CD4-positive, alpha-beta memory T cell (primary cell): Measurements from ENCODE around the gene CAPN3. TPM values are rescaled to one million over a fixed set of nuclear protein-coding genes. Genes with fewer than 3 reads are reported as not detected.

Experiments
- CTCF ChIA-PET: fragments of 350-600 bp; sonication (Branson Sonifier 250); formaldehyde crosslinking; loops from one replicate; lab custom pipeline; 2021; ENCODE audit warnings: inconsistent platforms; ENCODE audit not compliant: partially characterized antibody; lab: Charles Lee
- POLR2A ChIA-PET: fragments of 350-600 bp; sonication (Branson Sonifier 250); formaldehyde crosslinking; loops from one replicate; lab custom pipeline; 2021; ENCODE audit not compliant: partially characterized antibody; lab: Charles Lee
- DNase-seq, 5 donors: peaks; one replicate each; pipeline versions ENCODE4 v3.0.0 to v3.0.0-alpha.2; 2020 to 2022; ENCODE audit warnings: mixed read lengths in 1 of 5
- H3K27ac ChIP-seq: one replicate; pipeline ENCODE4 v1.7.0; 2013; ENCODE audit warnings: low read depth, low read length
- H3K27me3 ChIP-seq: 2 replicates; pipeline ENCODE4 v1.7.0; 2013; ENCODE audit warnings: mild to moderate bottlenecking, low read length, moderate library complexity; ENCODE audit not compliant: insufficient read depth
- H3K36me3 ChIP-seq: 2 replicates; pipeline ENCODE4 v1.7.0; 2013; ENCODE audit warnings: mild to moderate bottlenecking, low read length, moderate library complexity; ENCODE audit not compliant: insufficient read depth
- H3K4me1 ChIP-seq: 2 replicates; pipeline ENCODE4 v1.7.0; 2013; ENCODE audit warnings: mild to moderate bottlenecking, low read length, moderate library complexity; ENCODE audit not compliant: insufficient read depth
- H3K4me3 ChIP-seq, 2 donors: one replicate each; pipeline ENCODE4 v1.7.0; 2013; ENCODE audit warnings: low read length in 2 of 2, mild to moderate bottlenecking in 1 of 2
- H3K9me3 ChIP-seq, 2 donors: one replicate each; pipeline ENCODE4 v1.7.0; 2013; ENCODE audit warnings: low read length in 2 of 2, control low read depth in 1 of 2; ENCODE audit not compliant: control insufficient read depth in 1 of 2
- H3K27ac Mint-ChIP-seq, 7 donors: one replicate each; pipeline ENCODE4 v1.8.0; 2020 to 2021; ENCODE audit warnings: mixed read lengths in 7 of 7, mild to moderate bottlenecking in 6 of 7, inconsistent platforms in 3 of 7, moderate library complexity in 3 of 7
- H3K27me3 Mint-ChIP-seq, 2 donors: one replicate each; pipeline ENCODE4 v1.8.0; 2020 to 2021; ENCODE audit warnings: mixed read lengths in 2 of 2
- H3K36me3 Mint-ChIP-seq, 2 donors: one replicate each; pipeline ENCODE4 v1.8.0; 2020 to 2021; ENCODE audit warnings: mixed read lengths in 2 of 2, inconsistent platforms in 1 of 2, mild to moderate bottlenecking in 1 of 2
- H3K4me1 Mint-ChIP-seq, 4 donors: one replicate each; pipeline ENCODE4 v1.8.0; 2020 to 2021; ENCODE audit warnings: mixed read lengths in 4 of 4, mild to moderate bottlenecking in 1 of 4
- H3K4me3 Mint-ChIP-seq, 8 donors: one replicate each; pipeline ENCODE4 v1.8.0; 2020 to 2021; ENCODE audit warnings: mixed read lengths in 8 of 8, mild to moderate bottlenecking in 7 of 8, moderate library complexity in 6 of 8, inconsistent platforms in 3 of 8
- H3K9me3 Mint-ChIP-seq, 8 donors: one replicate each; pipeline ENCODE4 v1.8.0; 2020 to 2021; ENCODE audit warnings: mixed read lengths in 8 of 8, mild to moderate bottlenecking in 5 of 8, inconsistent platforms in 3 of 8, moderate library complexity in 1 of 8
- intact Hi-C: fragments of 100-400 bp; cut with micrococcal nuclease; formaldehyde crosslinking; loops from one replicate; pipeline ENCODE4 v1.15.1; 2023
- polyA plus RNA-seq, 2 donors: library from polyadenylated mRNA; unstranded; fragments of 300-500 nt; fragmentation: Illumina TruSeq; gene quantifications; one replicate each; pipeline ENCODE4 v1.2.3, GENCODE V29; 2021
- total RNA-seq, 2 experiments: library from RNA; stranded (reverse); gene quantifications; one replicate each; pipeline ENCODE4 v1.2.3, GENCODE V29; 2021

Gene CAPN3
- total and polyA plus RNA-seq, 4 experiments from 2014 or later = 1.0 to 25.0 (median 10.7) TPM

DNA sequence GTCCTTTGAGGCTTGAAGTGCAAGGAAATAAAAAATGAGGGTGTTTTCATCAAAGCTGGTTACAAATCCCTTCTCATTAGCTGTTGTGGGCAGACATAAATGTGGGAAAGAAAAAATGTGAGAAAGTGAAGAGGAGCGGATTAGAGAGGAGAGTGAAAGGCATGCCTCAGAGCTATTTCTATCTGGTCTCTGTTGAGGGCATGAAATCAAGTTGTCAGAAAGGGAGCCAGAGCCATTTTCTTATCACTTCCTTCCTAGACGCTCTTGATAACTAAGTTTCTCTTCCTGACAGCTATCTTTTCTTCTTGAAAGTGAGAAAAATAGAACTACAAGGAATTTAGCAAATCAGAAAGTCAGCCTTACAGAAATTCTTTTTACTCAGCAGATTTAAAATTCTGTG lies 20.8 kb upstream of the CAPN3 start:
- intact Hi-C loops = no loop called here
- ChIA-PET CTCF (no interaction called here), POLR2A (no interaction called here)
- Histone ChIP-seq H3K36me3 (peaks cover 4% of the 10 kb centered on the region), H3K27ac (no peak overlapping the region), H3K9me3 (peaks cover 0 to 6% of the 10 kb centered on the region in 2 donors), H3K4me3 (no peak overlapping the region), H3K27me3 (no peaks in the 10 kb centered on the region), H3K4me1 (no peaks in the 10 kb centered on the region)
- Mint-ChIP-seq H3K27me3 (no peaks in the 10 kb centered on the region), H3K9me3 (peaks cover 4 to 27% (median 17%) of the 10 kb centered on the region in 8 donors), H3K4me1 (no peaks in the 10 kb centered on the region), H3K27ac (peak overlapping the region in 1 of 7 donors; percentile 37), H3K36me3 (peaks cover 29 to 31% of the 10 kb centered on the region in 2 donors), H3K4me3 (no peak overlapping the region)
- DNase-seq = no peak

DNA sequence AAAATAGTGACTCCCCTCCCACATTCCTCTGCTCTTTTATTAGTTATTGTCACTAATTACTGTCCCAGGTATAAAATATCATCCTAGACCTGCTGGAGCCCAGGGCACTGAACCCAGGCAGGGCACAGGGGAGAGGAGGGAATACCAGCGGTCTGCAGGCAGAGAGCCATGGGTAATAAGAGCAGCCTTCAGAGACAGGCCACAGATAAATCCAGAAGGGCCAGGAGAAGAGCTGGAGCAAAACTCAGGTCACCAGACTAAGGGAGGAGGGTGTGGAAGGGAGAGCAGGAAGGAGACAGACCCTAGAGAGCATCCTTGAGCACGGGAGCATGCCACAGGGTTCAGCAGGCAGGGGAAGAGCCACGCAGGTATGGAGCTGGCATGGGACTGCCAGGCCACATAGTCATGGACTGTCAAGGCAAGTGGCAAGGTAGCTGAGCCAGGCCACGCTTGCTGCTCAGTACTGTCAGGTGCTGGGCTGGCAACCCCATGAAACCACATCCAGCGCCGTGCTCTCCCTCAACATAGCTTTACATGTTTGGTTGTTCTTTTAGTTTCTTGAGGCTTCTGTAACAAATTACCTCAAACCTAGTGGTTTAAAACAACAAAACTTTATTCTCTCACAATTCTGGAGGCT lies 15.6 kb upstream of the CAPN3 start:
- no peak overlapping the region for H3K27ac ChIP-seq
- ChIA-PET POLR2A (no interaction called here), CTCF (no interaction called here)
- H3K9me3 ChIP-seq = no peaks in the 10 kb centered on the region
- no peak for DNase-seq
- peaks cover 9% of the 10 kb centered on the region for H3K36me3 ChIP-seq
- H3K27me3 ChIP-seq = no peaks in the 10 kb centered on the region
- no peaks in the 10 kb centered on the region for H3K27me3 Mint-ChIP-seq
- H3K4me1 ChIP-seq = no peaks in the 10 kb centered on the region
- peaks cover 46 to 50% of the 10 kb centered on the region in 2 donors for H3K36me3 Mint-ChIP-seq
- H3K4me3 Mint-ChIP-seq = no peak overlapping the region
- peaks cover 0 to 1% (median 0%) of the 10 kb centered on the region in 4 donors for H3K4me1 Mint-ChIP-seq
- no peaks in the 10 kb centered on the region for H3K9me3 Mint-ChIP-seq
- H3K4me3 ChIP-seq = no peak overlapping the region
- intact Hi-C loops = no loop called here
- peak overlapping the region in 2 of 7 donors; percentile 63 to 85 for H3K27ac Mint-ChIP-seq

DNA sequence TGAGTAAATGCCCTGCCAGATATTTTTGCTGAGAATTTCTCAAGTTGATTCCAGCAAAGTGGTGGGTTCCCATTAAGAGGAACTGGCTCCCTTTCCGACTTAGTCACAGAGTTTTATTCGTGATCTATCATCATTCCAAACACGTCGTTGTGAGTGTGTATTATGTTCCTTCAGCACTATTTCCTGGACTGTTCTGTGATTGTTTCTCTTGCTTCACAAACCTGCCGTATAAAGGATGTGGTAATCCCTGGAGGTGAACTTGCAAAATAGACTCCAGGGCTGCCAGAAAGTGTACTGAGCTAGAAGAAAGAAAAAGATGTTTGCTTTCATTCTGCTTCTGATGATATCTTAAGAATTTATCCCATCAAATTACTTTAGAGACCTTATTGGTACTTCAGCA lies 14.5 kb upstream of the CAPN3 start:
- no peak overlapping the region for H3K4me3 ChIP-seq
- ChIA-PET CTCF (no interaction called here), POLR2A (no interaction called here)
- no peak overlapping the region for H3K27ac ChIP-seq
- H3K9me3 ChIP-seq = no peaks in the 10 kb centered on the region
- Mint-ChIP-seq H3K9me3 (no peaks in the 10 kb centered on the region), H3K4me1 (peaks cover 0 to 1% (median 0%) of the 10 kb centered on the region in 4 donors), H3K36me3 (peaks cover 51 to 55% of the 10 kb centered on the region in 2 donors), H3K4me3 (no peak overlapping the region), H3K27me3 (no peaks in the 10 kb centered on the region), H3K27ac (no peak overlapping the region)
- H3K27me3 ChIP-seq = no peaks in the 10 kb centered on the region
- intact Hi-C loops = no loop called here
- H3K4me1 ChIP-seq = no peaks in the 10 kb centered on the region
- H3K36me3 ChIP-seq = peaks cover 9% of the 10 kb centered on the region
- no peak for DNase-seq

DNA sequence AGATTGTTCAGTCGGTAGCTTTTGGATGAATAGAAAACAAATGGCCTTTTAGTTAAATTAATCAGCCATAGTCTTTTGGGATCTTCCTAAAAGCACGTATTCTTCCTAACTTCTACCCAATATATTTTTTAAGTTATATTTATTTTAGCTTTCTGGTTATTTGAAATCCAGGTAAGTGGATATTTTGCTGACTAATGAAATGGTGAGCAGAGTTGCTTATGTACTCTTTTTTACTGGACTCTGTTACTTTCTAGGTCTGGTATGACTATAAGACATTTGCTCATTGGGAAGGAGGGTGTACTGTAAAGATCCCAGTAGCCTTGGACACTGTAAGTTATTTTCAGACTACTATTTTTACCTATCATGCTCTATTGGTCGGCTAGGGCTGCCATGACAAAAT lies 13.8 kb upstream of the CAPN3 start:
- DNase-seq = no peak
- POLR2A ChIA-PET = no interaction called here
- Mint-ChIP-seq H3K9me3 (no peaks in the 10 kb centered on the region), H3K27ac (peak overlapping the region in 2 of 7 donors; percentile 8 to 62), H3K4me3 (no peak overlapping the region), H3K36me3 (peaks cover 52 to 56% of the 10 kb centered on the region in 2 donors), H3K4me1 (peaks cover 0 to 1% (median 0%) of the 10 kb centered on the region in 4 donors), H3K27me3 (no peaks in the 10 kb centered on the region)
- Histone ChIP-seq H3K36me3 (peaks cover 9% of the 10 kb centered on the region), H3K27me3 (no peaks in the 10 kb centered on the region), H3K4me1 (no peaks in the 10 kb centered on the region), H3K4me3 (no peak overlapping the region), H3K9me3 (no peaks in the 10 kb centered on the region), H3K27ac (no peak overlapping the region)
- intact Hi-C loops = no loop called here
- CTCF ChIA-PET = no interaction called here

DNA sequence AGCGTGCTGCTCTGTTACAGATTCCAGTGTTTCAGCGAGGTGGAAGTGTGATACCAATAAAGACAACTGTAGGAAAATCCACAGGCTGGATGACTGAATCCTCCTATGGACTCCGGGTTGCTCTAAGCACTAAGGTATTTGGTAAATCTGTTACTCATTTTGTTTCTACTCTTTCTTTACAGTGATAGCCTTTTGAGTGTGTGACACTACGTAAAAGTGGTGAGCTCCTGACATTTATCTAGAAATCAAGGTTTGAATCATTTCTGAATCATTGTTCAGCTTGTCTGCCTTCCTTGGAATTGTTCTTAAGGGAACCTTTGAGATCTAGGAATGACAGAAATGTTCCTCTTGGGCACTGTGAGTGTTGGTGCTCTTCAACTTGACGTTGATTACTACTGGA lies 11.2 kb upstream of the CAPN3 start:
- Mint-ChIP-seq H3K4me1 (peaks cover 0 to 1% (median 0%) of the 10 kb centered on the region in 4 donors), H3K27me3 (no peaks in the 10 kb centered on the region), H3K36me3 (peaks cover 66 to 67% of the 10 kb centered on the region in 2 donors), H3K9me3 (no peaks in the 10 kb centered on the region), H3K4me3 (no peak overlapping the region), H3K27ac (peak overlapping the region in 1 of 7 donors; percentile 53)
- POLR2A ChIA-PET = no interaction called here
- Histone ChIP-seq H3K9me3 (no peaks in the 10 kb centered on the region), H3K36me3 (peaks cover 20% of the 10 kb centered on the region), H3K4me3 (no peak overlapping the region), H3K27me3 (no peaks in the 10 kb centered on the region), H3K27ac (no peak overlapping the region), H3K4me1 (no peaks in the 10 kb centered on the region)
- intact Hi-C loops = no loop called here
- DNase-seq = no peak
- CTCF ChIA-PET = no interaction called here

DNA sequence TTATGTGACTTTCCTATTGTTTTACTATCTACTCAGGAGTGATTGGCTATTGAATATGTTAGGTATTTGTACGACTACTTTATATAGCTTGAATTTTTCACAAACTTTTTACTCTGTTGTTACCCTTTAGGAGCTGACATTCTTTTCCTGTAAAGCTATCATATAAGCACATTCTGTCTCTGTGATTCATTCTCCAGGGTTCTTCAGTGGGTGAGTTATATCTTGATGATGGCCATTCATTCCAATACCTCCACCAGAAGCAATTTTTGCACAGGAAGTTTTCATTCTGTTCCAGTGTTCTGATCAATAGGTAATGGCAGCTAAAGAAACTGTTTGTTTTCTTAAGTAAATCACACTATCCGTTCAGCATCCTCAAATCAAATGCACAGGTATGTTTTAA lies 10.1 kb upstream of the CAPN3 start:
- no peaks in the 10 kb centered on the region for H3K27me3 Mint-ChIP-seq
- no peak overlapping the region for H3K27ac ChIP-seq
- no peak overlapping the region for H3K4me3 ChIP-seq
- ChIA-PET CTCF (no interaction called here), POLR2A (no interaction called here)
- no peak overlapping the region for H3K27ac Mint-ChIP-seq
- H3K27me3 ChIP-seq = no peaks in the 10 kb centered on the region
- no peak for DNase-seq
- H3K4me1 Mint-ChIP-seq = peaks cover 0 to 1% (median 0%) of the 10 kb centered on the region in 4 donors
- no peaks in the 10 kb centered on the region for H3K9me3 ChIP-seq
- no peaks in the 10 kb centered on the region for H3K9me3 Mint-ChIP-seq
- peaks cover 20% of the 10 kb centered on the region for H3K36me3 ChIP-seq
- peaks cover 68% of the 10 kb centered on the region in 2 donors for H3K36me3 Mint-ChIP-seq
- intact Hi-C loops = no loop called here
- H3K4me1 ChIP-seq = no peaks in the 10 kb centered on the region
- no peak overlapping the region for H3K4me3 Mint-ChIP-seq

DNA sequence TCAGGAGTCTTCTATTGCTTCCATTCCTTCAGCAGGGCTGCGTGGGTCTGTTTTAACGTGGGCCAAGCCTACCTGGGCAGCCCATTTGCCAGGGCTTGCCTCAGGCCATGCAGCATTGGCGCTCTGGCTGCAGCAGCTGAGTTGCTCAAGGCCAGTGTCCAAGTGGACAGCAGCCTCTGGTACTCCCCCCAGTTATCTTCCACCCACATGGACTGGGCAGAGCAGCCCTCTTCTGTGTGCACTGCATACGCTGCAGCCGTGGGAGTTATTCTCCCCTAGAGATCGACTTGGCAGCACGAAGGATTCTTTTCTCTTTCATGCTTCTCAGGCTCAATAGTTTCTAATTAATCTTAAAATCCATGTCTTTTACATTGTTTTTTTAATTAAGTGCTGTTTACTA lies 6.9 kb upstream of the CAPN3 start:
- H3K27ac Mint-ChIP-seq = peak overlapping the region in 1 of 7 donors; percentile 29
- Histone ChIP-seq H3K36me3 (peaks cover 15% of the 10 kb centered on the region), H3K9me3 (no peaks in the 10 kb centered on the region), H3K27me3 (no peaks in the 10 kb centered on the region), H3K27ac (no peak overlapping the region), H3K4me1 (no peaks in the 10 kb centered on the region), H3K4me3 (no peak overlapping the region)
- no peak overlapping the region for H3K4me3 Mint-ChIP-seq
- intact Hi-C loops = no loop called here
- no peaks in the 10 kb centered on the region for H3K27me3 Mint-ChIP-seq
- H3K9me3 Mint-ChIP-seq = no peaks in the 10 kb centered on the region
- H3K36me3 Mint-ChIP-seq = peaks cover 53 to 54% of the 10 kb centered on the region in 2 donors
- DNase-seq = no peak
- H3K4me1 Mint-ChIP-seq = no peaks in the 10 kb centered on the region
- ChIA-PET POLR2A (no interaction called here), CTCF (no interaction called here)
